Erythroblast (primary cell): Measurements from ENCODE around the gene TUBD1.

Experiments
- GATA1 ChIP-seq: IDR thresholded peaks from 2 replicates; pipeline ENCODE4 v1.6.1; 2011; ENCODE audit warnings: low read depth, mild to moderate bottlenecking, control low read depth, low read length, moderate library complexity
- POLR2A ChIP-seq: IDR thresholded peaks from 2 replicates; pipeline ENCODE4 v1.6.1; 2011; ENCODE audit warnings: mild to moderate bottlenecking, low read length

DNA sequence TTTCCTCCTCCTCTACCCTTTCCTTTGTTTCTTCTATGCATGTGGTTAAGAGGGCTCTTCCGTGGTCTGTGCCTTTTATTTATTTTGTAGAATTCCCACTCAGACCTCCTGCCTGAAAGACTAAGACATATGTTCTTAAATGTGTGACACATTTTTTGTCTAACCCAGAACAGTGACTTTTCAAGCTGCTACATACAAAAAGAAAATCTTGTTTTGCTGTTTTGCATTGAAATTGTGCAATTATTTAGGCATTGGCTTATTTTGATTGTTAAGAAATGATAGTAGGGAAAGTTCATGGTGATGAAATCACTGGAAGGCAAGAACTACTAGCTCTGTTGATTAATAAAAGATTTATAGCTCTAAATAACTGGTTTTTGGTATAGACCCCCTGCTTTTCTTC lies 76.8 kb downstream of the TUBD1 start:
- TF ChIP-seq POLR2A (no peak), GATA1 (no peak)
